Measurements from ENCODE around the gene CRMP1. TPM values are rescaled to one million over a fixed set of nuclear protein-coding genes. Genes with fewer than 3 reads are reported as not detected.

The CRMP1 gene
- total RNA-seq, 4 donors from 2014 or later: 0.64 to 0.76 TPM; not detected in 2

DNA sequence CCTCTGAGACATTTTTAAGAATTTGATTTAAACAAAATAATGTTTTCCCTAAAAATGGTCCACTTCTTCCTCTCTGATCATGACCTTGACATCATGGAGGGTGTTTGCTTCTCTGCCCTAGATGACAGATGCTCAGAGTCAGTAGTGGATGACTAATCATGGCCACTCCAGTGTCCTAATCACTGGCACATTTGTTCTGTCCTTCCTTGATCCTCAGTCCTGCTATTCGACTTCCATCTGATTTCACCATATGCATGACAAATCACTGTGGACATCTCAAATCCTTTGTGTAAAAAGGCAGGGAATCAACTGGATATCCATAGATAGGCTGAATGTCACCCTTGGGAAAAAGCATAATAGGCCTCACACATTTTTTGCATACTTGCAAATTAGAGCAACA lies 9.0 kb downstream of the CRMP1 start:
- Histone ChIP-seq H3K27ac (no peak overlapping the region), H3K4me1 (peaks cover 19% of the 10 kb centered on the region), H3K36me3 (no peaks in the 10 kb centered on the region), H3K27me3 (peaks cover 46% of the 10 kb centered on the region), H3K4me3 (no peak overlapping the region), H3K9me3 (no peaks in the 10 kb centered on the region)
- no peak for DNase-seq (ENCODE audit: low spot score in 2 of 2)
- TF ChIP-seq EP300 (IDR thresholded peaks at IDR 0.05): no peak
- no peak for TF ChIP-seq POLR2AphosphoS5 (IDR thresholded peaks at IDR 0.05)
- TF ChIP-seq, protein P1, sequence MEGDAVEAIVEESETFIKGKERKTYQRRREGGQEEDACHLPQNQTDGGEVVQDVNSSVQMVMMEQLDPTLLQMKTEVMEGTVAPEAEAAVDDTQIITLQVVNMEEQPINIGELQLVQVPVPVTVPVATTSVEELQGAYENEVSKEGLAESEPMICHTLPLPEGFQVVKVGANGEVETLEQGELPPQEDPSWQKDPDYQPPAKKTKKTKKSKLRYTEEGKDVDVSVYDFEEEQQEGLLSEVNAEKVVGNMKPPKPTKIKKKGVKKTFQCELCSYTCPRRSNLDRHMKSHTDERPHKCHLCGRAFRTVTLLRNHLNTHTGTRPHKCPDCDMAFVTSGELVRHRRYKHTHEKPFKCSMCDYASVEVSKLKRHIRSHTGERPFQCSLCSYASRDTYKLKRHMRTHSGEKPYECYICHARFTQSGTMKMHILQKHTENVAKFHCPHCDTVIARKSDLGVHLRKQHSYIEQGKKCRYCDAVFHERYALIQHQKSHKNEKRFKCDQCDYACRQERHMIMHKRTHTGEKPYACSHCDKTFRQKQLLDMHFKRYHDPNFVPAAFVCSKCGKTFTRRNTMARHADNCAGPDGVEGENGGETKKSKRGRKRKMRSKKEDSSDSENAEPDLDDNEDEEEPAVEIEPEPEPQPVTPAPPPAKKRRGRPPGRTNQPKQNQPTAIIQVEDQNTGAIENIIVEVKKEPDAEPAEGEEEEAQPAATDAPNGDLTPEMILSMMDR (IDR thresholded peaks at IDR 0.05): no peak
- TF ChIP-seq POLR2A (IDR thresholded peaks at IDR 0.05): no peak
- WGBS: 54% methylated on average over 1 of the region's 1 CpG

DNA sequence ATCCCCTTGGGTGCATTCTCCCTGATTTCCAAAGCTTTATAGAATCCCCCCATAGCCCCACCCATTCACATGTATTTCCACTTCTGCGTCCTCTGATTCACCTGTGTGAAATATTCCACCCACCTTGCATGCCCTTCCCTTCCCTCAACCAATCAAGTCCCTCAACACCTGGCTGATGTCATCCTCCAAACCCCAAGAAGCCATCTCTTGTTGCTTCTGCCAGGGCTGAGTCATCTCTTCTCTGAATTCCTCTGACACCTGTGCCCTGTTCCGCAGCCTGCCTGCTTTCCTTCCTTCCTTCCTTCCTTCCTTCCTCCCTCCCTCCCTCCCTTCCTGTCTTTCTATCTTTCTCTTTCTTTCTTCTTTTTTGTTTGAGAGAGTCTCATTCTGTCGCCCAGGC lies 9.9 kb downstream of the CRMP1 start:
- Histone ChIP-seq H3K9me3 (no peaks in the 10 kb centered on the region), H3K27me3 (peaks cover 36% of the 10 kb centered on the region), H3K4me1 (peaks cover 9% of the 10 kb centered on the region), H3K4me3 (no peak overlapping the region), H3K36me3 (no peaks in the 10 kb centered on the region), H3K27ac (no peak overlapping the region)
- TF ChIP-seq POLR2A (IDR thresholded peaks at IDR 0.05): no peak
- no peak for TF ChIP-seq POLR2AphosphoS5 (IDR thresholded peaks at IDR 0.05)
- TF ChIP-seq, protein P1 (IDR thresholded peaks at IDR 0.05): no peak
- TF ChIP-seq EP300 (IDR thresholded peaks at IDR 0.05): no peak
- 85% methylated on average over 3 of the region's 3 CpGs for whole genome bisulfite sequencing
- no peak for DNase-seq (ENCODE audit: low spot score in 2 of 2)

DNA sequence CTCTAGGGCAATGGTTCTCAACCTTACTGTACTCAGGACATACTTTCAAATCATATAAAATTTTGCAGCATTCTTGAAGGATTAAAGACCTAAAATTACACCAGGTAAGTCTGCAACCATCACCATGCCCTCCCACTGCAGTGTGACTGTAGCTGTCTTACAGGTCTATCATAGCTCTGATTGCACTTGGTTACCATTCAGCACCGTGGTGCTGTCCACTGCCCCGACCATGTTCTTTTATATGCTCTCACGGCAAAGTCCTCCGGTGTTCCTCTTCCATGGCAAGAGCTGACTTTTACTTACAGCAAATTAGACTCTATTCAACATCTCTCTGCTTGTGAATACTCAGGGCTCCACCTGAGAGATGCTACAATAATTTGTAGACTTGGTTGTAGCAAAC lies 11.5 kb downstream of the CRMP1 start:
- DNase-seq (ENCODE audit: low spot score in 2 of 2): no peak
- 22% methylated on average over 4 of the region's 4 CpGs for WGBS
- no peaks in the 10 kb centered on the region for H3K9me3 ChIP-seq
- peaks cover 25% of the 10 kb centered on the region for H3K27me3 ChIP-seq
- TF ChIP-seq POLR2A (IDR thresholded peaks at IDR 0.05) (no peak), POLR2AphosphoS5 (IDR thresholded peaks at IDR 0.05) (no peak), EP300 (IDR thresholded peaks at IDR 0.05) (no peak)
- TF ChIP-seq, protein P1 (IDR thresholded peaks at IDR 0.05): no peak
- no peak overlapping the region for H3K4me3 ChIP-seq
- H3K36me3 ChIP-seq: no peaks in the 10 kb centered on the region
- no peaks in the 10 kb centered on the region for H3K4me1 ChIP-seq
- no peak overlapping the region for H3K27ac ChIP-seq

- Histone ChIP-seq H3K4me1 (peaks cover 8% of the 10 kb centered on the region), H3K27me3 (peaks cover 10% of the 10 kb centered on the region), H3K27ac (no peak overlapping the region), H3K4me3 (no peak overlapping the region), H3K36me3 (no peaks in the 10 kb centered on the region), H3K9me3 (no peaks in the 10 kb centered on the region)
- 65% methylated on average over 6 of the region's 6 CpGs for WGBS
- no peak for DNase-seq (ENCODE audit: low spot score in 2 of 2)
- TF ChIP-seq, protein P1 (IDR thresholded peaks at IDR 0.05): no peak
- TF ChIP-seq POLR2A (IDR thresholded peaks at IDR 0.05) (no peak), EP300 (IDR thresholded peaks at IDR 0.05) (no peak), POLR2AphosphoS5 (IDR thresholded peaks at IDR 0.05) (no peak)
Measured at GRCh38 chr4:5878359-5878758, 14.5 kb downstream of the CRMP1 start.

DNA sequence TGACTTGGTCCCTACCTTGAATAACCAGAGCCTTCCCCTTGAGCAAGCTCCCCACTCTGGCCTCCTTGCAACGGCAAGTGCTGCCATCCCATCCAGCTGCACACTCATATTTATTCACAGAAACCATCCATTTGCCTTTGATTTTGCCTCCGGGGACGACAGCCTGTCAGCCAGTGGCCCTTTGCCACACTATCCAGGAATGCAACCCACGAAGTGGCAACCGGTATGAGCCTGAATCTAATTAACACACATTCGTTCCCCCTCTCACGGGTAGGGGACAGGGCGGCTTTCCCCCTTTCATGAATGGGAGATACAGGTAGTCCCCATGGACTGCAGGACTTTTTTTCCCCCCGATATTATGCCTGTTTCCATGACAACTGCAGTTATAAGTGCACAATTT lies 15.5 kb downstream of the CRMP1 start:
- DNase-seq (ENCODE audit: low spot score in 2 of 2): no peak
- no peak overlapping the region for H3K27ac ChIP-seq
- H3K9me3 ChIP-seq: no peaks in the 10 kb centered on the region
- 68% methylated on average over 9 of the region's 9 CpGs for WGBS
- peaks cover 10% of the 10 kb centered on the region for H3K27me3 ChIP-seq
- peaks cover 8% of the 10 kb centered on the region for H3K4me1 ChIP-seq
- TF ChIP-seq EP300 (IDR thresholded peaks at IDR 0.05) (no peak), POLR2AphosphoS5 (IDR thresholded peaks at IDR 0.05) (no peak)
- no peak overlapping the region for H3K4me3 ChIP-seq
- H3K36me3 ChIP-seq: no peaks in the 10 kb centered on the region

GRCh38 chr4:5874811-5875449 lies 18.0 kb downstream of the CRMP1 start:
- no peaks in the 10 kb centered on the region for H3K36me3 ChIP-seq
- no peak overlapping the region for H3K27ac ChIP-seq
- TF ChIP-seq POLR2A (IDR thresholded peaks at IDR 0.05): no peak
- TF ChIP-seq POLR2AphosphoS5 (IDR thresholded peaks at IDR 0.05): no peak
- TF ChIP-seq, protein P1 (IDR thresholded peaks at IDR 0.05): no peak
- no peak for TF ChIP-seq EP300 (IDR thresholded peaks at IDR 0.05)
- H3K4me3 ChIP-seq: no peak overlapping the region
- peaks cover 4% of the 10 kb centered on the region for H3K27me3 ChIP-seq
- H3K9me3 ChIP-seq: no peaks in the 10 kb centered on the region
- peaks cover 8% of the 10 kb centered on the region for H3K4me1 ChIP-seq
- WGBS: 31% methylated on average over 6 of the region's 6 CpGs
- no peak for DNase-seq (ENCODE audit: low spot score in 2 of 2)
